ENCODE data around the gene PAPLN. TPM values are rescaled to one million over a fixed set of nuclear protein-coding genes. Genes with fewer than 3 reads are reported as not detected.

The PAPLN gene
- total and polyA plus RNA-seq, 2 experiments from 2014 or later = 2.8 to 13.2 TPM

GRCh38 chr14:73283608-73284379, 46.5 kb downstream of the PAPLN start:
- Histone ChIP-seq H3K36me3 (ENCODE audit: insufficient read depth) (0 out of 2 replicates have a peak, but pooled peaks cover 4% of the 10 kb centered on the region), H3K4me1 (ENCODE audit: insufficient read depth) (peaks cover 38% of the 10 kb centered on the region), H4K20me1 (replicated peaks; ENCODE audit: insufficient read depth) (no peaks in the 10 kb centered on the region), H2AFZ (no peak overlapping the region), H3K79me2 (replicated peaks; ENCODE audit: insufficient read depth) (no peaks in the 10 kb centered on the region), H3F3A (replicated peaks; ENCODE audit: low read depth) (no peaks in the 10 kb centered on the region), H3K27ac (ENCODE audit: low read depth) (peak overlapping the region; percentile 45; the same call in 1 of the 2 replicates), H3K4me2 (peak overlapping the region; percentile 53), H3K27me3 (ENCODE audit: insufficient read depth) (no peaks in the 10 kb centered on the region), H3K4me3 (peak overlapping the region; percentile 14; the same call in 1 of the 2 replicates), H3K9me2 (ENCODE audit: insufficient read depth) (no peaks in the 10 kb centered on the region)
- TF ChIP-seq NANOG (IDR thresholded peaks at IDR 0.05; ENCODE audit: borderline replicate concordance) = peak; percentile 60; the same call in 1 of the 2 replicates
- TF ChIP-seq CTCF (conservative IDR thresholded peaks at IDR 0.05; ENCODE audit: low read depth in 2 of 2) = peak; percentile 62 to 87
- TF ChIP-seq ZNF331 (CRISPR knock-in tag; IDR thresholded peaks at IDR 0.05; ENCODE audit: low read depth) = no peak
- TF ChIP-seq CREB1 (CRISPR knock-in tag; IDR thresholded peaks at IDR 0.05; ENCODE audit: low read depth) = no peak
- DNase-seq (ENCODE audit: low spot score) (peak; percentile 84), ATAC-seq (peak; percentile 59)
- no peaks in the 10 kb centered on the region for H3K27me3 Mint-ChIP-seq (ENCODE audit: insufficient read depth, low read depth, poor library complexity)
- H3K4me1 Mint-ChIP-seq = peaks cover 30% of the 10 kb centered on the region
- H3K4me3 Mint-ChIP-seq = peak overlapping the region; percentile 6
- H3K27ac Mint-ChIP-seq = peak overlapping the region; percentile 70
- H3K36me3 Mint-ChIP-seq (ENCODE audit: low read depth) = peaks cover 34% of the 10 kb centered on the region
- no peaks in the 10 kb centered on the region for H3K9me3 Mint-ChIP-seq

GRCh38 chr14:73285979-73286378, 48.7 kb downstream of the PAPLN start:
- H3F3A ChIP-seq (replicated peaks; ENCODE audit: low read depth) = no peaks in the 10 kb centered on the region
- H3K79me2 ChIP-seq (replicated peaks; ENCODE audit: insufficient read depth) = no peaks in the 10 kb centered on the region
- no peak overlapping the region for H3K27ac Mint-ChIP-seq
- no peaks in the 10 kb centered on the region for H3K27me3 ChIP-seq (ENCODE audit: insufficient read depth)
- H3K9me2 ChIP-seq (ENCODE audit: insufficient read depth) = no peaks in the 10 kb centered on the region
- H3K27me3 Mint-ChIP-seq (ENCODE audit: insufficient read depth, low read depth, poor library complexity) = no peaks in the 10 kb centered on the region
- peak overlapping the region; percentile 67 for H3K4me2 ChIP-seq
- H3K4me1 Mint-ChIP-seq = peaks cover 45% of the 10 kb centered on the region
- H3K27ac ChIP-seq (ENCODE audit: low read depth) = peak overlapping the region; percentile 84
- no peaks in the 10 kb centered on the region for H4K20me1 ChIP-seq (replicated peaks; ENCODE audit: insufficient read depth)
- H3K36me3 ChIP-seq (ENCODE audit: insufficient read depth) = no peaks in the 10 kb centered on the region
- no peaks in the 10 kb centered on the region for H3K9me3 Mint-ChIP-seq
- peaks cover 59% of the 10 kb centered on the region for H3K4me1 ChIP-seq (ENCODE audit: insufficient read depth)
- H3K36me3 Mint-ChIP-seq (ENCODE audit: low read depth) = peaks cover 25% of the 10 kb centered on the region
- ATAC-seq (no peak), DNase-seq (ENCODE audit: low spot score) (no peak)
- no peak overlapping the region for H2AFZ ChIP-seq
- peak overlapping the region; percentile 38; the same call in 1 of the 2 replicates for H3K4me3 ChIP-seq
- H3K4me3 Mint-ChIP-seq = no peak overlapping the region
- TF ChIP-seq ETS1 (IDR thresholded peaks at IDR 0.05) = no peak
- TF ChIP-seq ZNF114 (CRISPR knock-in tag; IDR thresholded peaks at IDR 0.05) = no peak
- TF ChIP-seq CTCF (conservative IDR thresholded peaks at IDR 0.05; ENCODE audit: low read depth in 2 of 2) = no peak
- TF ChIP-seq JUNB (IDR thresholded peaks at IDR 0.05; ENCODE audit: unreplicated experiment) = no peak
- no peak for TF ChIP-seq POLR2AphosphoS5 (IDR thresholded peaks at IDR 0.05; ENCODE audit: low read depth)
- TF ChIP-seq CREB1 (CRISPR knock-in tag; IDR thresholded peaks at IDR 0.05; ENCODE audit: low read depth) = no peak
- TF ChIP-seq REST (IDR thresholded peaks at IDR 0.05; ENCODE audit: unreplicated experiment) = no peak
- TF ChIP-seq STAT1 (IDR thresholded peaks at IDR 0.05; ENCODE audit: unreplicated experiment) = no peak
- TF ChIP-seq NANOG (IDR thresholded peaks at IDR 0.05; ENCODE audit: borderline replicate concordance) = no peak
- TF ChIP-seq ZNF331 (CRISPR knock-in tag; IDR thresholded peaks at IDR 0.05; ENCODE audit: low read depth) = no peak
- no peak for TF ChIP-seq EZH2phosphoT487 (IDR thresholded peaks at IDR 0.05; ENCODE audit: unreplicated experiment)

Data from GM23338 (cell line).